GM13976 (cell line): Measurements from ENCODE around the gene SPINK9.

Experiments used
- DNase-seq: peaks from one replicate; pipeline ENCODE4 v3.0.0; 2012; ENCODE audit warnings: low spot score
- in situ Hi-C: fragments of 300-500 bp; cut with MboI; formaldehyde crosslinking; loops from one replicate; pipeline ENCODE4 v1.12.0; 2022; ENCODE audit warnings: low sequenced_read_pairs, mixed read lengths, inconsistent platforms; ENCODE audit not compliant: unreplicated experiment
- TF ChIP-seq, protein P1 (sequence below): IDR thresholded peaks from 2 replicates; pipeline ENCODE4 v1.5.1; 2012; ENCODE audit warnings: borderline replicate concordance, mild to moderate bottlenecking; ENCODE audit not compliant: insufficient read depth; ENCODE audit errors: extremely low read depth, missing control alignments, control extremely low read depth

Gene SPINK9

DNA sequence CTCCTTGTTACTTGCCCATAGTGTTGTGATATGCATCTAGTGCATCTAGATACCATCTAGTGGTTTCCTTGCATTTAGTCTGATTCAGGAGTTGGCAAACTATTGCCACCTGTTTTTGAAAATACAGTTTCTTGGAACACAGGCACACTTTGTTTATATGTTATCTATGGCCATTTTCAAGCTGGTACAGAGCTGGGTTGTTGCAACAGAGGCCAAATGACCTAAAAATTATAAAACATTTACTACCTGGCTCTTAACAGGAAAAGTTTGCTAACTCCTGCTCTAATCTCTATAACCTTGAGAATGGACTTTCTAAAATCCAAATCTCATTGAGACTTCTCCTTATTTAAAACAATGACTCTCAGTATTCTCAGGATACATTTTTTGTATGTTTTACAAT is 29.0 kb downstream of the SPINK9 start:
- TF ChIP-seq, protein P1, sequence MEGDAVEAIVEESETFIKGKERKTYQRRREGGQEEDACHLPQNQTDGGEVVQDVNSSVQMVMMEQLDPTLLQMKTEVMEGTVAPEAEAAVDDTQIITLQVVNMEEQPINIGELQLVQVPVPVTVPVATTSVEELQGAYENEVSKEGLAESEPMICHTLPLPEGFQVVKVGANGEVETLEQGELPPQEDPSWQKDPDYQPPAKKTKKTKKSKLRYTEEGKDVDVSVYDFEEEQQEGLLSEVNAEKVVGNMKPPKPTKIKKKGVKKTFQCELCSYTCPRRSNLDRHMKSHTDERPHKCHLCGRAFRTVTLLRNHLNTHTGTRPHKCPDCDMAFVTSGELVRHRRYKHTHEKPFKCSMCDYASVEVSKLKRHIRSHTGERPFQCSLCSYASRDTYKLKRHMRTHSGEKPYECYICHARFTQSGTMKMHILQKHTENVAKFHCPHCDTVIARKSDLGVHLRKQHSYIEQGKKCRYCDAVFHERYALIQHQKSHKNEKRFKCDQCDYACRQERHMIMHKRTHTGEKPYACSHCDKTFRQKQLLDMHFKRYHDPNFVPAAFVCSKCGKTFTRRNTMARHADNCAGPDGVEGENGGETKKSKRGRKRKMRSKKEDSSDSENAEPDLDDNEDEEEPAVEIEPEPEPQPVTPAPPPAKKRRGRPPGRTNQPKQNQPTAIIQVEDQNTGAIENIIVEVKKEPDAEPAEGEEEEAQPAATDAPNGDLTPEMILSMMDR: no peak
- in situ Hi-C loops: no loop called here
- no peak for DNase-seq

DNA sequence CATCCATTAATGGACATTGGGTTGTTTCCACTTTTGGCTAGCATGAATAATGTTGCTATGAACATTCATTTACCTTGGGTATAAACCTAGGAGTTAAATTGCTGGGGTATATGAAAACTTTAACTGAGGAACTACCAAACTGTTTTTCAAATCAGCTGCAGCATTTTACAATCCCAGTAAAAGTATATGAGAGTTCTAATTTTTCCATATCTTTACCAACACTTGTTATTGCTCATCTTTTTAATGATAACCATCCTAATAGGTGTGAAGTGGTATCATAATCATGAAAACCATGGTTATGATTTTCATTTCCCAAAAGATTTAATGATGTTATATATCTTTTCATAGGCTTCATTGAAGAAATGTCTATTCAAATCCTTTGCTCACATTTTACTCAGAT is 32.9 kb downstream of the SPINK9 start:
- in situ Hi-C loops: no loop called here
- DNase-seq: no peak
- TF ChIP-seq, protein P1: no peak

DNA sequence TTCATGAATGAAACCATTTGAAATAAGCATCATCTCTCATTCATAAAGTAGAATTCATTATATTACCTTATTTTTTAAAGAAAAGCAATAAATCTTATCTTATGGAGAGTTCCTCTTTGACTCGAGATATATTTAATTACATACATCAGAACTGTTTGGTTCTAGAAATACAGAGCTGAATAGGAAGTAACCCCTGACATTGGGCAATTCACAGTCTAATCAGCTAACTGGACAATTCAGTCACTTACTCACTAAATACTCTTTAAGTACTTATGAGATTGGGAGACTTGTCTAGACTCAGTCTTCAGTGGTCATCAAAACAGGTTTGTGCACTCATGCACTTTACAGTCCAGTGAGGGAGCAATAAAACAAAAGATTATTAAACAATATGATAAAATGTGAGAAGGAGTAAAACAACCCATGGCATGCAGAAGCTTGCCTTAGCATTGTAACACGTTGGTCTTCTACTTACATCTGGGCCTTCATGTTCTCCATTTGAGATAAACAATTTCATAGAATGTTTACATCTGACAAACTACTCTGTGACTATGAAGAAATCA is 36.9 kb downstream of the SPINK9 start:
- TF ChIP-seq, protein P1: no peak
- no peak for DNase-seq
- in situ Hi-C loops: no loop called here

DNA sequence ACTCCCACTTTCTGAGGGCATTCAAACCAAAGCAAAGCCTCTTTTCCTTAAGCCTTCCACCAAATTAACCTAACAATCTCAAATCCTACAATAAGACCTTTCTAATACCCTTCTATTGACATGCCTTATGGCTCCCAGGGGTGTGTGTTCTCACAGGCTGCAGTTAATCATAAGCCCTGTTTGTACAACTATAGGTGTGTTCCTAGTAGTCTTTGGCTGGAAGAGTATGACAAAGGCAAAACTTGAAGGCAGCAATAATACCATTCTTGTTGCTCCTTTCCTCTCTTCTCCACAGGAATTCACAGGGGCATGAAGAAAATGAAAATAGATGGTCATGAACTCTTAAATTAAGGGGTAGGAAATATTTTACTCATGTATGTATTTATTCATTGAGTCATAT is 37.5 kb downstream of the SPINK9 start:
- in situ Hi-C loops: no loop called here
- TF ChIP-seq, protein P1: no peak
- no peak for DNase-seq

DNA sequence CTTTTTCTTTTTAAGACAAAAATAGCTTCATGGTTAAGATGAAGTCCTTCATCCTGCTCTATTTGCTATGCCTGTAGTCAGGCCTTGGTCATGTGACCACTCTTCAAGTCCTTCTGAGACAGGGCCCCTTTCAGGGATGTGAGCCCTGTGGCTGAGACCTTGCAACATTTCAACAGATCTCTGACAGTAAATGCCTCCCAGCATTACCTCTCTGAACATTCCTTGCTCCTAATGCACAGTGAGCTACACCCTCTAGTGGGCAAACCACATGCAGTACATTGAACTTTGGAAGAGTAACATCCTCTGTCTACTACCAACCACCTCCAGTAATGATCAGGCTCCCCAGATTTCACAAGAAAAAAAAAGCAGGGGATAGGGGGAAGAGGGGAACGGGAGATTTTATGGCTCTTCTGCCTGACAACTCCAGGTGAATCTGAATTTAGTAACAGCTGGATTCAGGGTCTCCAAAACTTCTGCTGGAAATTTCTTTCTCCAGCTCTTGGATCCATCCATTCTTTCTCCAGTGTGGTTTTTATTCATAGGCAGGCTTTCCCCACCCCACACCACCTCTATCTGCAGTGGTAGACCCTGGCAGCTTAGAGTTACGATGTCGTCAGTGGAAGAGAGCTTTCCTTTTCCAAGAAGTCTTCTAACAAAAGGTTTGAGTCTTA is 39.5 kb downstream of the SPINK9 start:
- in situ Hi-C loops: no loop called here
- no peak for DNase-seq
- TF ChIP-seq, protein P1: peak; percentile 47

DNA sequence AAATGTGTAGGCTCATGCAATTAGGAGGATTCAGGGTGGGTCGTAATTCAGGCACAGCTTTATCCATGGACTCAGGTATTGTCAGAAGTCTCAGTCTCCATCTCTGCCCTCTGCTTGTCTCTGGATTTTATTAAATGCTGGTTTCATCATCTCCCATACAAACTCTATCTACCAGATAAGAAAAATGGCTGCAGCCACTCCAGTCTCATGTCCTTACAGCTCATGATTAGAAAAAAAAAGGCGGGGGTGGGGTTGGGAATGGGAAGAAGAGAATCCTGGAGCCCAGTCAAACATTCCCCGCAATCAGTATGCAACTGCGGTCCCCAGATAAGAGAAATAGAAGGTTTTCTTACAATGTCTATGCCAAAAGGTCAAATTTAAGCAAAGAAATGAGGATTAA is 40.8 kb downstream of the SPINK9 start:
- in situ Hi-C loops: no loop called here
- TF ChIP-seq, protein P1: no peak
- DNase-seq: no peak
